NCI-H1417 treated with DMSO at 0.1 percent for 48 hours (cell line): ENCODE measurements around the gene TRIM2.
"Not testable (repeated sequence)": the region's sequence is repeated elsewhere in the genome, so short reads cannot be mapped to it uniquely, and the experiment has no call there.

Experiments
- DNase-seq: peaks from one replicate; lab custom pipeline; 2025; lab: John Stamatoyannopoulos, UW

The TRIM2 gene

GRCh38 chr4:153189016-153189801 is 15.0 kb upstream of the TRIM2 start:
- no peak for DNase-seq

GRCh38 chr4:153191795-153192363 is 12.4 kb upstream of the TRIM2 start:
- no peak for DNase-seq

GRCh38 chr4:153197301-153197700 is 6.9 kb upstream of the TRIM2 start:
- no peak for DNase-seq

GRCh38 chr4:153198719-153199118 is 5.5 kb upstream of the TRIM2 start:
- no peak for DNase-seq

GRCh38 chr4:153203746-153204145 is 497 bp upstream of the TRIM2 start:
- not testable (repeated sequence) for DNase-seq

GRCh38 chr4:153204728-153205648 is 745 bp downstream of the TRIM2 start:
- DNase-seq, result no peak

- DNase-seq, result no peak
These were observed 1.5 kb downstream of the TRIM2 start for GRCh38 chr4:153205757-153206156.

GRCh38 chr4:153206534-153206933 is 2.3 kb downstream of the TRIM2 start:
- no peak for DNase-seq

- no peak for DNase-seq
These were observed 2.8 kb downstream of the TRIM2 start for GRCh38 chr4:153207027-153207426.

- no peak for DNase-seq
These were observed 3.3 kb downstream of the TRIM2 start for GRCh38 chr4:153207567-153207966.

GRCh38 chr4:153209410-153209809 is 5.2 kb downstream of the TRIM2 start:
- DNase-seq, result no peak

GRCh38 chr4:153210727-153211126 is 6.5 kb downstream of the TRIM2 start:
- no peak for DNase-seq

GRCh38 chr4:153211986-153212728 is 7.9 kb downstream of the TRIM2 start:
- no peak for DNase-seq

GRCh38 chr4:153212736-153213135 is 8.5 kb downstream of the TRIM2 start:
- DNase-seq, result no peak

GRCh38 chr4:153215921-153216320 is 11.7 kb downstream of the TRIM2 start:
- no peak for DNase-seq

GRCh38 chr4:153216546-153216945 is 12.3 kb downstream of the TRIM2 start:
- no peak for DNase-seq

- DNase-seq, result no peak
These were observed 13.2 kb downstream of the TRIM2 start for GRCh38 chr4:153217440-153217839.

GRCh38 chr4:153218961-153219360 is 14.7 kb downstream of the TRIM2 start:
- DNase-seq, result no peak

GRCh38 chr4:153220682-153221395 is 16.6 kb downstream of the TRIM2 start:
- no peak for DNase-seq

GRCh38 chr4:153221783-153222706 is 17.8 kb downstream of the TRIM2 start:
- no peak for DNase-seq
